Fibroblast of pulmonary artery (primary cell): ENCODE data around the gene PLEKHA1.

ENCODE experiments used
- DNase-seq: peaks from one replicate; pipeline ENCODE4 v3.0.0-alpha.2; 2010; ENCODE audit warnings: low read depth
- H3K4me3 ChIP-seq: replicated peaks from 2 replicates; pipeline ENCODE4 v1.5.1; 2011; ENCODE audit warnings: low read depth, mild to moderate bottlenecking, control low read depth, low read length, moderate library complexity
- TF ChIP-seq, protein P1 (sequence below): IDR thresholded peaks from 2 replicates; pipeline ENCODE4 v1.5.1; 2011; ENCODE audit warnings: mild to moderate bottlenecking, control low read depth, low read length, inconsistent platforms; ENCODE audit errors: missing control alignments

Gene PLEKHA1

DNA sequence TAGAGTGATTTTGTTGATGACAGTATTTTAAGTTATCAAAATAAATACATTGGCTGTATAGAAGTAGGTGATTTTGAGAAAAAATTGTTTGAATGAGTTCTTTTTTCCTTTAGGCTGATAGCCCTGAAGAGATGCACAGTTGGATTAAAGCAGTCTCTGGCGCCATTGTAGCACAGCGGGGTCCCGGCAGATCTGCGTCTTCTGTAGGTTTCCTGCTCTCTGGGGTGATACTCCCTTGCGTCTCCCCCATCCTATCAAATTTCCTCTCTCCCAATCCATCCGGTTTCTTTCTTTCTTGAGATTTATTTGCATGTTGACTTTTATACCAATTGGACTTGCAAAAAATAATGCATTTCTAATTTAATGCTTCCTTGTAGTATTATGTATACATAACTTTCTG is 52.3 kb downstream of the PLEKHA1 start:
- no peak overlapping the region for H3K4me3 ChIP-seq
- TF ChIP-seq, protein P1, sequence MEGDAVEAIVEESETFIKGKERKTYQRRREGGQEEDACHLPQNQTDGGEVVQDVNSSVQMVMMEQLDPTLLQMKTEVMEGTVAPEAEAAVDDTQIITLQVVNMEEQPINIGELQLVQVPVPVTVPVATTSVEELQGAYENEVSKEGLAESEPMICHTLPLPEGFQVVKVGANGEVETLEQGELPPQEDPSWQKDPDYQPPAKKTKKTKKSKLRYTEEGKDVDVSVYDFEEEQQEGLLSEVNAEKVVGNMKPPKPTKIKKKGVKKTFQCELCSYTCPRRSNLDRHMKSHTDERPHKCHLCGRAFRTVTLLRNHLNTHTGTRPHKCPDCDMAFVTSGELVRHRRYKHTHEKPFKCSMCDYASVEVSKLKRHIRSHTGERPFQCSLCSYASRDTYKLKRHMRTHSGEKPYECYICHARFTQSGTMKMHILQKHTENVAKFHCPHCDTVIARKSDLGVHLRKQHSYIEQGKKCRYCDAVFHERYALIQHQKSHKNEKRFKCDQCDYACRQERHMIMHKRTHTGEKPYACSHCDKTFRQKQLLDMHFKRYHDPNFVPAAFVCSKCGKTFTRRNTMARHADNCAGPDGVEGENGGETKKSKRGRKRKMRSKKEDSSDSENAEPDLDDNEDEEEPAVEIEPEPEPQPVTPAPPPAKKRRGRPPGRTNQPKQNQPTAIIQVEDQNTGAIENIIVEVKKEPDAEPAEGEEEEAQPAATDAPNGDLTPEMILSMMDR: no peak
- no peak for DNase-seq

DNA sequence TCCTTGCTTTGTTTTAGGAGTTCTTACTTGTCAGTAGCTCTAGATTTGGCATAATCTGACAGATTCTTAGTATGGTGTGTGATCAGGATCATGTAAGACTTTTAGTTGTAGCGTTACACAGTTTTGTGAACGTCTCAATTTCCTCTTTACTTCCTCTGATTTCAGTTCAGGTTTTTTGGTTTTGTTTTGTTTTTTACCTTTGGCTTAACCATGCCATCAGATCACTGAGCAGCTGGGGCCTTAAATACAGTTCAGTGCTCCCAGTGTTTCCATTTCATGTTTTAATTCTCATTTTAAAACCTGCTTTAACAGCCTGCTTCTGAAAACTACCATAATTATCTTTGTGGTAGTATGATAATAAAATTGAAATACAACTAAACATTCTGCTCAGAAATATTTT is 52.8 kb downstream of the PLEKHA1 start:
- H3K4me3 ChIP-seq: no peak overlapping the region
- TF ChIP-seq, protein P1: no peak
- DNase-seq: no peak

DNA sequence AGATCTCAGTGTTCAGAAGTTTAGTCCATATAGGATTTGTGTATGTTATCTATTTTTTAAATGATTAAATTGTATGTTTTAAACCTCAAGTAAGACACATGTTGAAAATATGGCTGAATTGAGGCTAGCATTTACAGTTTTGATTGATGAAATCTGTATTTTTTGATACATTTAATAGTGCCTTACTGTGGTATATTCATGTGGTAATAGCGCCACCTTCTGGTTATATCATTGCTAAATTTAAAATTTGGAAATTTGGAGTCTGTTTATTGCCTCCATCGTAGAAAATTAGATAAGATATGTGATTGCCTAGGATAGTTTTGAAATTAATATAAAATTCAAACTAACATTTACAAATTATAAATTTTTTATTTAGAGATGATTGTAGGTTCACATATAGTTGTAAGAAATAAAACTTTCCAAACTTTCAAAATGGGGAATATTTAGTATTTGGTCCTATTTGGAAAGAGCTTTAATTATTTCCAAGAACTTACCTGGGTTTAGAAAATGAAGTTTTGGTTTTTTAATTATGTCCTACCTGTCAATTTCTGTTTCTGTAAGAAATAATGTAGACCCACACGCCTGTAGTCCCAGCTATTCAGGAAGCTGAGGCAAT is 60.8 kb downstream of the PLEKHA1 start:
- DNase-seq: peak; percentile 71
- TF ChIP-seq, protein P1: peak; percentile 46
- no peak overlapping the region for H3K4me3 ChIP-seq

DNA sequence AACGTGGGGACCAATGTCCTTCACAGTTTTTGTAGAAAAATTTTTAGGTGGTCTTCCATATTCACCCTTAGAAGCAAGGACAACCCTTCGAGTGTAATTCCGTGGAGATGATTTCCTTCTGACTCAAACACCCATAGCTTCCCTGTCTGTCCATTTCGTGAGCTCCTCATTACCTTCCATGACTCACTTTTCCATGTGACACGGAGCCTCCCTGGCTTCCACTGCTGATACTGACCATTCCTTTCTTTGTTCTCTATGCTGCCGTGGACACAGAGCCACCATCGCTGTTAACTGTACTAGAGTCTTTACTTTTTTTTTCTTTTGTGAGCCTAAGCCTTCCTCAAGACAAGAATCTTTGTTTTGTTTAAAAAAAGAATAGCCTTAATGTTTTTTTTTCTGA is 67.5 kb downstream of the PLEKHA1 start:
- peak; percentile 66 for DNase-seq
- TF ChIP-seq, protein P1: no peak
- no peak overlapping the region for H3K4me3 ChIP-seq

DNA sequence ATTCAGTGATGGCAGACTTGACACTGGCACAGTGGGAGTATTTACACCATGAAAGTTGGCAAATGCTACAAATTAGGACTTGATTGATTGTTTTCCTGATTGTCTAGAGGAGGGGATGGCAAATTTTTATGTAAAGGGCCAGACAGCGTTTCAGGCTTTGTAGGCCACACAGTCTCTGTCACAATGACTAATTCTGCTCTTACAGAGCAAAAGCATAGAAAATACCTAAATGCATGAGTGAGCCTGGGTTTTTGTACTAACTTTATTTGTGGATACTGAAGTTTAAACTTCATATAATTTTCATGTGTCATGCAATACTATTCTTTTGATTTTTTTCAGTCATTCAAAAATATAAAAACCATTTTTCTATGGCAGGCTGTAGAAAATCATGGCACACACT is 71.0 kb downstream of the PLEKHA1 start:
- H3K4me3 ChIP-seq: no peak overlapping the region
- no peak for DNase-seq
- TF ChIP-seq, protein P1: no peak

DNA sequence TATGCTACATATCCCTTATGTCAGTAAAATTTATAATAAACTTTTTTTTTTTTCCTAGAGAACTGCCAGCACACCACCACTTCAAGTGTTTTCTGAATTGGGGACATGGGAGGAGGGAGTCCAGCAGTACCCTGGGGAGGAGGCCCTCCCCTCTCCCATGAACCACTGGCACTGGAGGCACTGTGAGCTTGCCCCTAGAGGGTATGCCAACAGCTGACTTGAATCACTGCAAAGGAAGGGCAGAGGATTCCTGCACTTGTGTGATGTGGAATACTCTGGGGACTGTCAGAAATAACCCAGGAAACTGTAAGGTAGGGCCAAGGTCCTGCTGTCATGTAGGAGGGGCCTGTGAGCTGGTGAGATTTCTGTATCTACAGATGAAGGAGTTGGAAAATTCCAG is 71.4 kb downstream of the PLEKHA1 start:
- no peak for DNase-seq
- no peak overlapping the region for H3K4me3 ChIP-seq
- TF ChIP-seq, protein P1: no peak
